PFSK-1 (cell line): ENCODE data around the gene SNX5.

ENCODE experiments used
- FOXP2 ChIP-seq: optimal IDR thresholded peaks from 2 replicates; pipeline ENCODE3; 2011; ENCODE audit warnings: borderline replicate concordance, control low read depth, inconsistent platforms; ENCODE audit not compliant: insufficient read depth; ENCODE audit errors: extremely low read length, extremely low read depth
- POLR2AphosphoS5 ChIP-seq: IDR thresholded peaks from 2 replicates; pipeline ENCODE4 v1.6.1; 2012; ENCODE audit warnings: low read depth, mild to moderate bottlenecking, control low read depth, low read length, moderate library complexity
- SIN3A ChIP-seq: IDR thresholded peaks from 2 replicates; pipeline ENCODE4 v1.6.1; 2012; ENCODE audit warnings: mild to moderate bottlenecking, low read length, moderate library complexity, borderline replicate concordance; ENCODE audit not compliant: insufficient read depth
- TAF1 ChIP-seq: IDR thresholded peaks from 2 replicates; pipeline ENCODE4 v1.6.1; 2012; ENCODE audit warnings: low read length, control low read depth, borderline replicate concordance; ENCODE audit not compliant: insufficient read depth
- TF ChIP-seq, protein P1 (sequence below), 2 experiments: IDR thresholded peaks; 2 replicates each; pipeline versions ENCODE4 v1.6.1 to v1.8.0; 2011 to 2012; ENCODE audit warnings: low read depth in 2 of 2, low read length in 2 of 2, control low read depth in 1 of 2, inconsistent platforms in 1 of 2, mild to moderate bottlenecking in 1 of 2, moderate library complexity in 1 of 2; ENCODE audit not compliant: insufficient read depth in 1 of 2

- no peak for TF ChIP-seq POLR2AphosphoS5
- TF ChIP-seq TAF1, result no peak
- no peak for TF ChIP-seq SIN3A
- TF ChIP-seq FOXP2, result no peak
- TF ChIP-seq, protein P1, sequence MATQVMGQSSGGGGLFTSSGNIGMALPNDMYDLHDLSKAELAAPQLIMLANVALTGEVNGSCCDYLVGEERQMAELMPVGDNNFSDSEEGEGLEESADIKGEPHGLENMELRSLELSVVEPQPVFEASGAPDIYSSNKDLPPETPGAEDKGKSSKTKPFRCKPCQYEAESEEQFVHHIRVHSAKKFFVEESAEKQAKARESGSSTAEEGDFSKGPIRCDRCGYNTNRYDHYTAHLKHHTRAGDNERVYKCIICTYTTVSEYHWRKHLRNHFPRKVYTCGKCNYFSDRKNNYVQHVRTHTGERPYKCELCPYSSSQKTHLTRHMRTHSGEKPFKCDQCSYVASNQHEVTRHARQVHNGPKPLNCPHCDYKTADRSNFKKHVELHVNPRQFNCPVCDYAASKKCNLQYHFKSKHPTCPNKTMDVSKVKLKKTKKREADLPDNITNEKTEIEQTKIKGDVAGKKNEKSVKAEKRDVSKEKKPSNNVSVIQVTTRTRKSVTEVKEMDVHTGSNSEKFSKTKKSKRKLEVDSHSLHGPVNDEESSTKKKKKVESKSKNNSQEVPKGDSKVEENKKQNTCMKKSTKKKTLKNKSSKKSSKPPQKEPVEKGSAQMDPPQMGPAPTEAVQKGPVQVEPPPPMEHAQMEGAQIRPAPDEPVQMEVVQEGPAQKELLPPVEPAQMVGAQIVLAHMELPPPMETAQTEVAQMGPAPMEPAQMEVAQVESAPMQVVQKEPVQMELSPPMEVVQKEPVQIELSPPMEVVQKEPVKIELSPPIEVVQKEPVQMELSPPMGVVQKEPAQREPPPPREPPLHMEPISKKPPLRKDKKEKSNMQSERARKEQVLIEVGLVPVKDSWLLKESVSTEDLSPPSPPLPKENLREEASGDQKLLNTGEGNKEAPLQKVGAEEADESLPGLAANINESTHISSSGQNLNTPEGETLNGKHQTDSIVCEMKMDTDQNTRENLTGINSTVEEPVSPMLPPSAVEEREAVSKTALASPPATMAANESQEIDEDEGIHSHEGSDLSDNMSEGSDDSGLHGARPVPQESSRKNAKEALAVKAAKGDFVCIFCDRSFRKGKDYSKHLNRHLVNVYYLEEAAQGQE (IDR thresholded peaks at IDR 0.05; ENCODE audit: insufficient read depth in 1 of 2, low read depth in 2 of 2, low read length in 2 of 2), result no peak
These were observed 14.7 kb downstream of the SNX5 start for GRCh38 chr20:17953935-17954334.
